TTC549 (cell line): Measurements from ENCODE around the gene DTNA.
"Not testable (repeated sequence)": the region's sequence is repeated elsewhere in the genome, so short reads cannot be mapped to it uniquely, and the experiment has no call there.

Experiments used
- FAIRE-seq: peaks from 2 replicates; lab custom pipeline; 2012; peaks lifted over from hg19 to GRCh38; lab: Jason Lieb, UNC

The DTNA gene

GRCh38 chr18:34709750-34710441 is at the start of gene DTNA:
Gene DTNA, plus strand, starts transcription at chr18:34710298. Its CDS starts 45,679 bp downstream, at chr18:34755977.
- FAIRE-seq = no peak

GRCh38 chr18:34660572-34660971 is 49.5 kb upstream of the DTNA start:
- no peak for FAIRE-seq

DNA sequence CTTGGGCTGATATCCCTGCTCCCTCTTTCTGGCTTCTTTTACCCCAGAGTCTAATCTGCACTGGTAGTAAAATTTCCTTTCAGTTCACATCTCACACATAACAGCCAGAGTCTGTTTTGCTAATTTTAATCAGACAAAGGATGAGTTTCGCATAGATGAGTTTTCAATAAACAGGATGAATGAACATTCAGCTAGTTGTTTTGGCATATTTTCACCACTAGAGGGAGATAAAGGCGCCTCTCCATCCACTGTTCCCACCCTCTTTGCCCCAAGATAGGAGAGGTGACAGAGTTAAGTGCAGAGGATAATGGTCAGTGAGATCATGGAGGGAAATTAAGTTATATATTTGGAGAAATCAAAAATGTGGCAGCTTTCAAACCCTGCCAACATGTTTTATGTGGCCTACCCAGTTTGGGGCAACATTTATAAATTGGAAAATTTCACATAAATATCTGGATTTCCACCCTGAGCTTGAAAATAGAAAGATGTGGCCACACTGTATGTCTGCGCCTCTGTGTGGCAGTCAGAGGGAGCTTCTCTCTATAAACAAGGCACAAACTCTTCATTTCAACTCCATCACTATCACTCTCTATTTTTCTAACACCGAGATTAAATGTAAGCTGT is 48.5 kb upstream of the DTNA start:
- no peak for FAIRE-seq

DNA sequence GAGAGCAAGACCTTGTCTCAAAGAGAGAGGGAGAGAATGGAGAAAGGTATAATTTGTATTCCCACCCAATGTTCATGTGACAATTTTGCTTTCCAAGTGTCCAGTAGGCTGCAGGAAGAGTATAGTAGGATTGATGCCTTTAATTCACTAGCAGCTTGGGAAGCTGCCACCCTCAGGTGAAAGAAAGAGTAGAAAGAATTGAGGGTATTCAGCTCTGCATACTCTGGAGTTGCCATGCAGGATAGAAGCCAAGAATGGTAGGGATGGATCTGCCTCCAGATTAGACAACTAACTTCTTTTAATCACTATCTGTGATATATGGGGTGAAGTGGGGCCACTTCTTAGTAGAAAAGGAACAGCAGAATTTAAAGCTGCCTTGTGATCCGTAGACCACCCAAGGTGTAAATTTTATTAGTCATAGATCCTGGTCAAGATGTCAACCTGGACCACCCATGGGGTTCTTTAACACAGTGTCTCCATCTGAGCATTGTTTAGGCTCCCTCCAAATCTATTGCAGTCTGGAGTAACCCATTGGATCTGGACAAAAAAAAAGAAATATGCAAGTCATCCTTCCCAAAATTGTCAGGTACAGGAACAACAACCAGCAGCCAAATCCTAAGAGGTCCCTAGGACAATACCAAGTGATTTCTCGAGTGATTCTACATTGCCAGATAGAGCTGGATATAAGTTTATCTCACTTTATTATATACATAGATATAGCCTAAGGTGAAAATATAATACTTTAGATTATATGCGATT is 33.1 kb upstream of the DTNA start:
- no peak for FAIRE-seq

DNA sequence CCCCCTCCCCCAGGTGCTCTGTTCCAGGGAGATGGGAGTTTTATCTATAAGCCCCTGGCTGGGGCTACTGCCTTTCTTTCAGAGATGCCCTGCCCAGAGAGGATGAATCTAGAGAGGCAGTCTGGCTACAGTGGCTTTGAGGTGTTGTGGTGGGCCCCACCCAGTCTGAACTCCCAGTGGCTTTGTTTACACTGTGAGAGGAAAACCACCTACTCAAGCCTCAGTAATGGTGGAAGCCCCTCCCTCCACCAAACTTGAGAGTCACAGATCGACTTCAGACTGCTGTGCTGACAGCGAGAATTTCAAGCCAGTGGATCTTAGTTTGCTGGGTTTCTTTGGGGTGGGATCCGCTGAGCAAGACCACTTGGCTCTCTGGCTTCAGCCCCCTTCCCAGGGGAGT is 20.3 kb upstream of the DTNA start:
- not testable (repeated sequence) for FAIRE-seq

- no peak for FAIRE-seq
Measured at GRCh38 chr18:34691614-34692013, 18.5 kb upstream of the DTNA start.

DNA sequence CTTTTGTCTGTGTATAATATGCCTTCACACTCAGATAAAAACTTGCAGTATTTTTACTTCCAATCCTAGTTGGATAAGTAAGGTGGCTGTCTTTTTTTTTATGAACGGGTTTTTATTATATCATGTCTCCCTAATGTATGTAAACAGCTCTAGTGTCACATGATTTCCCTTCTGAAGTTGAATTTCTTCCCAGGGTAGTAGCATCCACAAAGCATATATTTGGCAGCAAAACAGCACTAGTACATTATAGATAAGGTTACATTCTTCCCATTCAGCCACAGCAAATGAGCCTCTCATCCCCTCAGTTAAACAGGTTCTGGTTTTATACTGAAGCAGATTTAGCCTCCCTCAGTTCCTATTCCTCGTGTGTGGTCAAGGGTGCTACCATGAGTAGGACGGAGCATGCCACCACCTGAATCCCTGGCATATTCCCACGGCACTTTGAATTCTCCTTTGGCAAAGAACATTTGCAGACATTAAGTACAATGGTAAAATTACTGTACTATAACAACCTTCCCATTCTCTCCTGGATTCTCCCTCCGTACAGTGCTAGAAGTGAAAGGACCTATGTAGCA is 15.4 kb upstream of the DTNA start:
- no peak for FAIRE-seq

DNA sequence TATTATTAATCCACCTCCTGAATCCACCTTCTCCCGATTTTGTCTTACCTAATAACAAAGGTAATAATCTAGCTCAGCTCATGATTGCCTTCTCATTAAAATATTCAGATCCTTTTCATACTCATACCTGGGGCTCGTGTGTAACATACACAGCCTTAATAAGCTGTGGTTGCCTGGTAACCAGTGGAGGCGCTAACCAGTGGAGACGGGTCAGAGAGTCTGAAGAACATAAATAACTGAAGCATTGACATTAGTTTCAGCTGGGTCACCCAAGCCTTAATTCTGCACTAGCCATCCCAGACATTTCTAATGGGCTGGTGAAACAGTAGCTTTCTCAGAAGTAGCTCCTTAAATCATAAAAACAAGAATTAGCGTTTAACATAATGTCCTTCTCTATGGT is 14.8 kb upstream of the DTNA start:
- FAIRE-seq = no peak

GRCh38 chr18:34696671-34697070 is 13.4 kb upstream of the DTNA start:
- no peak for FAIRE-seq

- FAIRE-seq = no peak
Measured at GRCh38 chr18:34697233-34697632, 12.9 kb upstream of the DTNA start.

- no peak for FAIRE-seq
Measured at GRCh38 chr18:34697891-34698290, 12.2 kb upstream of the DTNA start.

- no peak for FAIRE-seq
Measured at GRCh38 chr18:34701911-34702310, 8.2 kb upstream of the DTNA start.

GRCh38 chr18:34702814-34703213 is 7.3 kb upstream of the DTNA start:
- FAIRE-seq = no peak

- no peak for FAIRE-seq
Measured at GRCh38 chr18:34704074-34704473, 6.0 kb upstream of the DTNA start.

GRCh38 chr18:34704823-34705222 is 5.3 kb upstream of the DTNA start:
- FAIRE-seq = no peak

GRCh38 chr18:34707670-34708069 is 2.4 kb upstream of the DTNA start:
- FAIRE-seq = no peak

DNA sequence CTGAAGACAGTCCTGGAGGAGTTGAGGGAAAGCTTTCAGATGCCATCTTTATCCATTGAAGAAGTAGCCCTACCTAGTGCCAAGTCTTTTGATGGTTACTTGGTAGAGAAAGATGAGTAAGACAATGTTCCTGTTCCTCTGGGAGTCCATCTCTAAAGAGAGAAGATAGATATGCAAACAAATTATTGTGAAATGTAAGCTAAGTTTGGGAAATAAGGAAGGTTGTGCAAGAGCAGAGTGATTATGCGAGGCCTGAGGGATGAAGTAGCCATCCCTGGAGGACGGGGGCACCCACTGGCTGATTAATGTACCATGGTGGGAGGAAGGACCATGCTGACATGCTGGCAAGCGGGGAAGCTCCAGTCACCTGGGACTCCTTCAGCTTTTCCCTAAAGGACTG is 994 bp upstream of the DTNA start:
- no peak for FAIRE-seq

DNA sequence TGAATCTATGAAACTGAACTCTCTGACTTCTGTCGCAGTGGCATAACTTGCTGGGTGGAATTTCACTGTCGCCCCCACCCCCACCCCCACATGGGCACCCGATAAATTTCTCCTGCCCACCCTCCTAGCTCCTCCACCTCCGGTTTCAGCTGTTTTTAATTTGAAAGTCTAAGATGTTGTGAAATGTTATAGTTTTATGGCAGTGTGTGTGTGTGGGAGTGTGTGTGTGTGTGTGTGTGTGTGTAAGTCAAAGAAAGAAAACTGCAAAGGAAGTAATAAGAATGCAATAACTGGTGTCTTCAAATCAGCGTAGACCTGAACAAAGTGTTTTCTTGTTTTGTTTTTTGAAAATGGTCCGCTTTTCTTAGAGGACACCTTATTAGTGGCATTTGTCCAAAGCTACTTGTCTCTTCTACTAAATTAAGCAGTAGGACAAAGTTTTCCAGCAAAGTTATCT is 388 bp downstream of the DTNA start:
- no peak for FAIRE-seq

DNA sequence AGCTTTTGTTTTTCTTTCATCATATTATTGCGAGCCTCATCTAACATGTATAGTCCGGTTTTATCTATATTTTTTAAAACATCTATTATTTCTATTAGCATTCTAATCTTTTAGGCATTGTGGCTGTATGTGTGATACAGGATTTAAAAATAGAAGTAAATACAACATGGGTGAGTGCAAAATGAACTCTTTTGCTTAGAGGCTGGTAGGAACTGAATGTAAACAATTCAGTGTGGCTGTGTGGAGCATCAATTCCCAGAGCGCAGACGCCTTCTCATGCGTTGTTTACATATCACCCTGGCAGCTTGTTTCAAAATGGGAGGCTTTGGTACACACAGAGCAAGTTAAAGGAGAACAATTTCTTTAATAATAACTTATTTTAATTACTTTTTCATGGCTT is 836 bp downstream of the DTNA start:
- FAIRE-seq = no peak

DNA sequence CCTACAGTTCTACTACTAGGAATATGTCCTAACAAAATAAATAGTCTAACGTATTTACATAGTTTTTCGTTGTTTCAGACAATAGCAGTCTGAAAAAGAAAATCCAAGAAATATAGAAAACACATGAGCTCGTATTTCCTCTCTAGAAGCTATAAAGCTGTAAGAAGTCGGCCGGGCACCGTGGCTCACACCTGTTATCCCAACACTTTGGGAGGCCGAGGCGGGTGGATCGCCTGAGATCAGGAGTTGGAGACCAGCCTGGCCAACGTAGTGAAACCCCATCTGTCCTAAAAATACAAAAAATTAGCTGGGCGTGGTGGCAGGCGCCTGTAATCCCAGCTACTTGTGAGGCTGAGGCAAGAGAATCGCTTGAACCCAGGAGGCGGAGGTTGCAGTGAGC is 6.0 kb downstream of the DTNA start:
- not testable (repeated sequence) for FAIRE-seq

GRCh38 chr18:34718610-34719009 is 8.5 kb downstream of the DTNA start:
- no peak for FAIRE-seq

GRCh38 chr18:34720220-34720619 is 10.1 kb downstream of the DTNA start:
- FAIRE-seq = no peak

DNA sequence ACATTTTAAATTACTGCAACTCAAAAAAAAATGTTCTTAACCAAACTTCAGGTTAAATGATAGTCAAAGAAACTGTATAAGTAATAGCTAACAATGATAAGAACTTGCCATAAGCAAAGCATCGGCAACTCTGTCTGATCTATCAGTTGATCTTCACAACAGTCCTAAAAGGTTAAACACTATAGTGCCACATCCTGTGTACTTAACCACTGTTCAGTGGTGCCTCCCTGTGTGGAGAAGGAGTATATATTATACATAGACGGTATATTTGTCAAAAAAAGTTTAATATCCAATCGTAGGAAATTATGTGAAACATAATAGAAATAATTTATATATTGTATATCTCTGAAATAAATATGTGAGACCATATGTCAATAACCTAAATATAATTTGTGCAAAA is 13.0 kb downstream of the DTNA start:
- no peak for FAIRE-seq
